Stimulated activated CD4-positive, alpha-beta T cell treated with anti-CD3 and anti-CD28 coated beads, Interleukin-1b, Interleukin-23, amount 100 ng/mL, for 24 hours (primary cell): ENCODE data around the gene FRMD3.

Source experiments
- DNase-seq, 4 experiments: peaks; one replicate each; pipeline ENCODE4 v3.0.0-alpha.2; 2020; ENCODE audit warnings: low read depth in 4 of 4, low spot score in 1 of 4

FRMD3 gene

GRCh38 chr9:83538172-83538889, at the start of gene FRMD3:
FRMD3 (minus strand) TSS chr9:83538401; CDS start chr9:83538231, 170 bp downstream.
- DNase-seq = peak in 1 of 4 experiments; percentile 30

GRCh38 chr9:83584995-83585394, 46.8 kb upstream of the FRMD3 start:
- no peak for DNase-seq

- DNase-seq = peak in 1 of 4 experiments; percentile 2
Measured at GRCh38 chr9:83583151-83584014, 45.2 kb upstream of the FRMD3 start.

GRCh38 chr9:83582029-83582428, 43.8 kb upstream of the FRMD3 start:
- no peak for DNase-seq

DNA sequence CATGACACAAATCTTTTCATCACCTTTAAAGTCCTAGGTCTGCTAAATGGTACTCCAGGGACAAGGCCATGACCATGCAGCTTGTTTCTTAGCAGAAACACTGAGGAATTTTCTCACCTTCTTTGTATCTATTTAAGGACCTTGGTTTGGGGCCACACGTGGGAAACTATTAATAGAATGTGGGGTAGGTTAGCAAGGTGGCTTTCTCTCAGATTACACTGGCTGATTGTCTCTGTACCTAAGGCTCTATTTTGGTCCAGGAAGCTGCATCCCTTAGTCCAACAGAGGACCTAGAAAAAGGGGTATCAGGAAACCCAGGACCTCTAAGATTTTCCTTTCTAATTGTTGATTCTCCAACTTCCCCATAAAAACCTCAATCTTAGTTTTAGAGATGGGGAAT, 36.3 kb upstream of the FRMD3 start:
- DNase-seq = no peak

GRCh38 chr9:83572524-83572923, 34.3 kb upstream of the FRMD3 start:
- no peak for DNase-seq

DNA sequence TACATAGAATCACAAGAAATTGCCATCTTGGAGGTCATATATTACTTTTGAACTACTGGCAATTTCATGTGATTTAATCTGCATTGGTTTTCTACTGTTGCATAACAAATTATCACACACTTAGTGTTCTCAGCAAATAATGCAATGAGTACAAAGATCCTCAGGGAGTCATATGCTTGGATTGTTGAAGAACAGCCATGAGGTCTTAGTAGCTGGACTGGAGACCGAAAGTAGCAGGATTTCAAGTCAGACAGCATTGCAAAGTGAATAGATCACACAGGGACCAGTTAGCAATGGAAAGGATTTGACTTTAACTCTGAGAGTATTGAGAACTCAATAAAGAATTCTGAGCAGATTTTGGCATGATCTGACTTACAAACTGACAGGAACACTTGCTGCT, 32.2 kb upstream of the FRMD3 start:
- no peak for DNase-seq

DNA sequence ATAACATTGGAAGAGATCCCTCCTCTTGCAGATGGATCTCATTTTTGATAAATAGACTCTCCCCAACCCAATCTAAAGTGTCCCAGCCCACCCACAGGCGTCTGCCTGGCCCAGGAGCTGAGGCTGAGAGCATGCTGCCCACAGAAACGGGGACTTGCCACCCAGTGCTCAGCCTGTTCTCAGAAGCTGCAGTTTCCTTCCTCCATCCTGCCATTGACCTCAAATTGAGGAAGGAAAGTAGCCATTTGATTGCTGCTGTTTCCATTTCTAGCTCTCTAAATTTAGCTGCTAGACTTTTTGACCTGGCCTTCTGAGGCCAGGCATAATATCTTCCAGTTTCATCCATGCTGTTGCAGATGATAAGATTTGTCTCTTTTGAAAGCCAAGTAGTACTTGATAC, 31.1 kb upstream of the FRMD3 start:
- DNase-seq = no peak

- no peak for DNase-seq
Measured at GRCh38 chr9:83563360-83563759, 25.2 kb upstream of the FRMD3 start.

DNA sequence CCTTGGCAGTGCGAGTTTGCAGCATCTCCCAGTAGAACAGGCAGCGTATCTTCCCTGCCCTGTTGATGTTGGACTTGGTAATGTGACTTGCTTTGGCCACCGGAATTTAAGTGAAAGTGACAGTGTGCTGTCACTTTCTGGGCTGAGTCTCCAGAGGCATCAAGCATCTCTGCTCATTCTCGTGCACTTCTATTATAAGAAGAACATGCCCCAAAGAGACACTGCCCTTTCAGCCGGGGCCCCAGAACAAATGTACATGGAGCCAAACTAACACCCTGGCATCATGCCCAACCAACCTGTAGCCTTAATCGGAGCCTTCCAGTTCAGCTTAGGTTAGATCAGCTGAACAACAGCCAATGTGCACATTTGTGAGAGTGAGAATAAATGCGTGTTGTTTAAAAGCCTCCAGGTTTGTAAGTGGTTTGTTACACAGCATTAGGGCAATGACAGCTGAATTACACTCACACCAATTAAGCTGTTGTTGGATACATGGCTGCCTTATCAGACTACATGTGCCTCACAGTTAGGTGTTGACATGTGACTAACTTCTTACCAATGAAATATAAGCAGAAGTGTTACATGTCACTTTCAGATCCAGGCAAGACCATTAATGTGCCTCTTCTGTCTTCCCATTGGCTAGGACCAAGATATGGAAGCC, 22.1 kb upstream of the FRMD3 start:
- DNase-seq = no peak

GRCh38 chr9:83557771-83558170, 19.6 kb upstream of the FRMD3 start:
- no peak for DNase-seq

DNA sequence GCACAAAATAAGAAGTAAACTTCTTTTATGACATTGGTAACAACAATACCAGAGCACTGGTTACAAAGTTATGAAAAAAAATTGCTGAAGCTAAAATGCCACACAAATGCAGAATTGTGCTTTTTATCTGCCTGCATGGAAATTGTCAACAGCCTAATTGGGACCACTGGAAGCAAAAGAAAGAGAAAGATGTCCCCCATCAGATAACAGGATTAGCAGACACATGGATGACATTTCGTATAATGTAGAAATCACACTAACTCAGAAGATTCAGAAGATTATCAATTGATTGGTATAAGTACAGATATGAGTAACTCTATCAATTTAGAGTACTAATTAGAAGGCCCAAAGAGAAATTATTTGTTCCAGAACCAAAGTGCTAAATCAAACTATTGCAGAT, 19.1 kb upstream of the FRMD3 start:
- no peak for DNase-seq

DNA sequence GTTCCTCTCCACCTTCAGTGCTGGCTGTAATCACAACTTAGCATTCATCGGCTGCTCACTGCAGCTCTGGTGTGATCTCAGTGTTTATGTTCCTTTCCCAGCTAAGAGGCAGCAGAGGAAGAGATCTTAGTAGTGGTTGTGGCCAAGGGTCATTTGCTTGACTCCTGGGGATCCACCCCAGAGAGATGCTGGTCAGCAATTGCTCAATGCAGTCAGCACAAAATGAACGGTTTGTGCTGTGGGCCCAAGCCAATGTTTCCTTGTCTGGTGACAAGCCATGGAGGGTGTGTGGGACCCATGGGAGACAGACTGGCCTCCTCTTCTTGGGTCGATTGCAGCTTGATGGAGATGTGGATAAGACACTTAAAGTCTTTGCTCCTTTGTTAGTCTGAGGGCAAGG, 16.1 kb upstream of the FRMD3 start:
- DNase-seq = no peak

- no peak for DNase-seq
Measured at GRCh38 chr9:83544002-83544698, 5.9 kb upstream of the FRMD3 start.

DNA sequence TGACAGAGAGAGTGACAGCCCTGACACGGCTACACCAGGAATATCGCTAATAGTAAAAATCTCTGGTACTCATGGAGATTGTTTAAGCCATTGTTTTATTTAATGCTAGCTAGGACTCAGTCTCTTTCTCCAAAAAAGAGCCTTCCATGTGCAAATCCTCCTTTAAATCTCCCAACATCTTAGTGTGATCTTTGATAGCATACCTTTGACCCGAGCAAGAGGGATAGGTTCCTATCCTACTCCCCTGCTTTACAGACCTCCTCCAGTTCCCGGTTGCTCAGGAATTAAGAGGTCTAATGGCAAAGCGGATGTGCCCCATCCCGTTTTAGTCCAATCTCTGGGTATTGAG, 663 bp upstream of the FRMD3 start:
- no peak for DNase-seq

GRCh38 chr9:83537331-83538171, 650 bp downstream of the FRMD3 start:
- no peak for DNase-seq

GRCh38 chr9:83536332-83536731, 1.9 kb downstream of the FRMD3 start:
- DNase-seq = no peak

DNA sequence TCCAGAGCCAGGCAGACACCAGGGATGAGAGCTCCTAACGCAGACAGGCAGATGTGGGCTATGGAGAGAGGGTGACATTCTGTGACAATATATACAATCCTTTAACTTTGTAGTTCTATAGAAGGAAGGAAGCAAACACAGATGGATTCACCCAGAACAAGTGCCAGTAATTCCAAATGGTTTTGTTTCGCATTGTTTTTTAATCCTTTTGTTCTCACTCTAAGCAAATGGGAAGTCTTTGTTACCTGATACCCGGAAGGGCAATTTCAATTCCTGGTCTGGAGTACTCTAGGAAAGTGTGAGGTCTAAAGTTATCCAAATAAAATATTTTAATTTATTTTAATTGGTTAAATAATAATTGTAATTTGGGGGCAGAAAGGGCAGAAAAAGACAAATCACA, 2.5 kb downstream of the FRMD3 start:
- no peak for DNase-seq

DNA sequence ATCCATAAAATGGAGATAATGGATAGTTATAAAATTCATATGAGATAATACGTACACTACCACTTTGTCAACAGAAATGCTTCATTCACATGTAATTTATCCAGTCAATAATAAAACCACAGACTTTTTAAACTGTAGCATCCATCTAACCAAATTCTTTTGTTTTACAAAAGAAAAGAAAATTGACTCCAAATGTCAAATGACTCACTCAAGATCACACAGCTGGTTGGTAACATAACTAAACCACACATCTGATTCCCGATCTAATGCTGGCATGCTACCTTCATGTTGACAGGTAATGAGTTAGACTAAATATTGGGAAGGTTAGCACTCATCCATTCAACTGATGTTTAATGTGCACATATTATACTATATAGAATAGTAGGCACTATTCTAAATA, 4.9 kb downstream of the FRMD3 start:
- DNase-seq = no peak

- DNase-seq = no peak
Measured at GRCh38 chr9:83526901-83527300, 11.3 kb downstream of the FRMD3 start.

- DNase-seq = no peak
Measured at GRCh38 chr9:83526211-83526610, 12.0 kb downstream of the FRMD3 start.
